ENCODE results near the gene HSBP1.

Gene HSBP1

GRCh38 chr16:83856792-83857191 lies 49.0 kb downstream of the HSBP1 start:
- H3K27ac ChIP-seq: no peak overlapping the region
- TF ChIP-seq CTCF (IDR thresholded peaks at IDR 0.05) (no peak), ZFX (IDR thresholded peaks at IDR 0.05; ENCODE audit: borderline replicate concordance) (no peak)

- TF ChIP-seq ZFX (IDR thresholded peaks at IDR 0.05; ENCODE audit: borderline replicate concordance) (no peak), CTCF (IDR thresholded peaks at IDR 0.05) (no peak)
- no peak overlapping the region for H3K27ac ChIP-seq
Observed at GRCh38 chr16:83859265-83859664, 51.5 kb downstream of the HSBP1 start.

- TF ChIP-seq ZFX (IDR thresholded peaks at IDR 0.05; ENCODE audit: borderline replicate concordance) (no peak), CTCF (IDR thresholded peaks at IDR 0.05) (no peak)
- H3K27ac ChIP-seq: no peak overlapping the region
Observed at GRCh38 chr16:83862661-83863060, 54.9 kb downstream of the HSBP1 start.

- no peak for TF ChIP-seq ZFX (IDR thresholded peaks at IDR 0.05; ENCODE audit: borderline replicate concordance)
- no peak for TF ChIP-seq CTCF (IDR thresholded peaks at IDR 0.05)
- H3K27ac ChIP-seq: no peak overlapping the region
Observed at GRCh38 chr16:83863682-83864081, 55.9 kb downstream of the HSBP1 start.
